Measurements from ENCODE around the gene TNFSF11. TPM values are rescaled to one million over a fixed set of nuclear protein-coding genes. Genes with fewer than 3 reads are reported as not detected.

TNFSF11 gene
- total and polyA plus RNA-seq, 2 experiments from 2014 or later = 9.9 TPM

DNA sequence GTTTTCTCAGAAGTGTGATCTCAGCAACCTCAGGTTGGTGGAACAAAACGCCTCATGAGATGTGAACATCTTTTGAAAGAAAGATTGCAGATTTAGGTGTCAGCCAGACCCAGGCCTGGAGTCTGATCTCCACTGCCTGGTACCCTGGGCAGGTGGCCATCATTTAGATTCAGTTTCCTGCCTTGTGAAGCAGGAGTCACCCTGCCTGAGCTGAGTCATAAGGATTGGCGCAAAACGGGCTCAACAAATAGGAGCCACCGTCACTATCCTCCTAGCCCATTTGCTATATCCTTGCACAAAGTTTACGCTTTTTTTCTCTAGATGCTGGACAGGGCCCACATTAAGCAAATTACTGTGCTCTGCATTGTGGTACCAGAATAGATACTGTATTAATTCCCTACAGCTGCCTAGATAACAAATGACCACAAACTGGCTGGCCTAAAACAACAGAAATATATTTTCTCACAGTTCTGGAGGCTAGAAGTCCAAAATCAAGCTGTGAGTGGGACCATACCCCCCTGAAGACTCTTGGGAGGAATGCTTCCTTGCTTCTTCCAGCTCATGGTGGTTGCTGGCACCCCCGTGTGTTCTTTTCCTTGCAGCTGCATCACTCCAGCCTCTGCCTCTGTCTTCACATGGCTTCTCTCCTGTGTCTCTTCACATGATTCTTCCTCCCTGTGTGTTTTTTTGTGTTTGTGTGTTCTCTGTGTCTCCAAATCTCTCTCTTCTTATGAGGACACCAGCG is 38.2 kb downstream of the TNFSF11 start:
- no peaks in the 10 kb centered on the region for H3K9me3 Mint-ChIP-seq
- no peak overlapping the region for H3K27ac Mint-ChIP-seq
- TF ChIP-seq, protein P1, sequence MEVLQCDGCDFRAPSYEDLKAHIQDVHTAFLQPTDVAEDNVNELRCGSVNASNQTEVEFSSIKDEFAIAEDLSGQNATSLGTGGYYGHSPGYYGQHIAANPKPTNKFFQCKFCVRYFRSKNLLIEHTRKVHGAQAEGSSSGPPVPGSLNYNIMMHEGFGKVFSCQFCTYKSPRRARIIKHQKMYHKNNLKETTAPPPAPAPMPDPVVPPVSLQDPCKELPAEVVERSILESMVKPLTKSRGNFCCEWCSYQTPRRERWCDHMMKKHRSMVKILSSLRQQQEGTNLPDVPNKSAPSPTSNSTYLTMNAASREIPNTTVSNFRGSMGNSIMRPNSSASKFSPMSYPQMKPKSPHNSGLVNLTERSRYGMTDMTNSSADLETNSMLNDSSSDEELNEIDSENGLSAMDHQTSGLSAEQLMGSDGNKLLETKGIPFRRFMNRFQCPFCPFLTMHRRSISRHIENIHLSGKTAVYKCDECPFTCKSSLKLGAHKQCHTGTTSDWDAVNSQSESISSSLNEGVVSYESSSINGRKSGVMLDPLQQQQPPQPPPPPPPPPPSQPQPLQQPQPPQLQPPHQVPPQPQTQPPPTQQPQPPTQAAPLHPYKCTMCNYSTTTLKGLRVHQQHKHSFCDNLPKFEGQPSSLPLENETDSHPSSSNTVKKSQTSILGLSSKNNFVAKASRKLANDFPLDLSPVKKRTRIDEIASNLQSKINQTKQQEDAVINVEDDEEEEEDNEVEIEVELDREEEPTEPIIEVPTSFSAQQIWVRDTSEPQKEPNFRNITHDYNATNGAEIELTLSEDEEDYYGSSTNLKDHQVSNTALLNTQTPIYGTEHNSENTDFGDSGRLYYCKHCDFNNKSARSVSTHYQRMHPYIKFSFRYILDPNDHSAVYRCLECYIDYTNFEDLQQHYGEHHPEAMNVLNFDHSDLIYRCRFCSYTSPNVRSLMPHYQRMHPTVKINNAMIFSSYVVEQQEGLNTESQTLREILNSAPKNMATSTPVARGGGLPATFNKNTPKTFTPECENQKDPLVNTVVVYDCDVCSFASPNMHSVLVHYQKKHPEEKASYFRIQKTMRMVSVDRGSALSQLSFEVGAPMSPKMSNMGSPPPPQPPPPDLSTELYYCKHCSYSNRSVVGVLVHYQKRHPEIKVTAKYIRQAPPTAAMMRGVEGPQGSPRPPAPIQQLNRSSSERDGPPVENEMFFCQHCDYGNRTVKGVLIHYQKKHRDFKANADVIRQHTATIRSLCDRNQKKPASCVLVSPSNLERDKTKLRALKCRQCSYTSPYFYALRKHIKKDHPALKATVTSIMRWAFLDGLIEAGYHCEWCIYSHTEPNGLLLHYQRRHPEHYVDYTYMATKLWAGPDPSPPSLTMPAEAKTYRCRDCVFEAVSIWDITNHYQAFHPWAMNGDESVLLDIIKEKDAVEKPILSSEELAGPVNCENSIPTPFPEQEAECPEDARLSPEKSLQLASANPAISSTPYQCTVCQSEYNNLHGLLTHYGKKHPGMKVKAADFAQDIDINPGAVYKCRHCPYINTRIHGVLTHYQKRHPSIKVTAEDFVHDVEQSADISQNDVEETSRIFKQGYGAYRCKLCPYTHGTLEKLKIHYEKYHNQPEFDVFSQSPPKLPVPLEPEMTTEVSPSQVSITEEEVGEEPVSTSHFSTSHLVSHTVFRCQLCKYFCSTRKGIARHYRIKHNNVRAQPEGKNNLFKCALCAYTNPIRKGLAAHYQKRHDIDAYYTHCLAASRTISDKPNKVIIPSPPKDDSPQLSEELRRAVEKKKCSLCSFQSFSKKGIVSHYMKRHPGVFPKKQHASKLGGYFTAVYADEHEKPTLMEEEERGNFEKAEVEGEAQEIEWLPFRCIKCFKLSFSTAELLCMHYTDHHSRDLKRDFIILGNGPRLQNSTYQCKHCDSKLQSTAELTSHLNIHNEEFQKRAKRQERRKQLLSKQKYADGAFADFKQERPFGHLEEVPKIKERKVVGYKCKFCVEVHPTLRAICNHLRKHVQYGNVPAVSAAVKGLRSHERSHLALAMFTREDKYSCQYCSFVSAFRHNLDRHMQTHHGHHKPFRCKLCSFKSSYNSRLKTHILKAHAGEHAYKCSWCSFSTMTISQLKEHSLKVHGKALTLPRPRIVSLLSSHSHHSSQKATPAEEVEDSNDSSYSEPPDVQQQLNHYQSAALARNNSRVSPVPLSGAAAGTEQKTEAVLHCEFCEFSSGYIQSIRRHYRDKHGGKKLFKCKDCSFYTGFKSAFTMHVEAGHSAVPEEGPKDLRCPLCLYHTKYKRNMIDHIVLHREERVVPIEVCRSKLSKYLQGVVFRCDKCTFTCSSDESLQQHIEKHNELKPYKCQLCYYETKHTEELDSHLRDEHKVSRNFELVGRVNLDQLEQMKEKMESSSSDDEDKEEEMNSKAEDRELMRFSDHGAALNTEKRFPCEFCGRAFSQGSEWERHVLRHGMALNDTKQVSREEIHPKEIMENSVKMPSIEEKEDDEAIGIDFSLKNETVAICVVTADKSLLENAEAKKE (CRISPR knock-in tag; IDR thresholded peaks at IDR 0.05) = no peak
- TF ChIP-seq, protein P2, sequence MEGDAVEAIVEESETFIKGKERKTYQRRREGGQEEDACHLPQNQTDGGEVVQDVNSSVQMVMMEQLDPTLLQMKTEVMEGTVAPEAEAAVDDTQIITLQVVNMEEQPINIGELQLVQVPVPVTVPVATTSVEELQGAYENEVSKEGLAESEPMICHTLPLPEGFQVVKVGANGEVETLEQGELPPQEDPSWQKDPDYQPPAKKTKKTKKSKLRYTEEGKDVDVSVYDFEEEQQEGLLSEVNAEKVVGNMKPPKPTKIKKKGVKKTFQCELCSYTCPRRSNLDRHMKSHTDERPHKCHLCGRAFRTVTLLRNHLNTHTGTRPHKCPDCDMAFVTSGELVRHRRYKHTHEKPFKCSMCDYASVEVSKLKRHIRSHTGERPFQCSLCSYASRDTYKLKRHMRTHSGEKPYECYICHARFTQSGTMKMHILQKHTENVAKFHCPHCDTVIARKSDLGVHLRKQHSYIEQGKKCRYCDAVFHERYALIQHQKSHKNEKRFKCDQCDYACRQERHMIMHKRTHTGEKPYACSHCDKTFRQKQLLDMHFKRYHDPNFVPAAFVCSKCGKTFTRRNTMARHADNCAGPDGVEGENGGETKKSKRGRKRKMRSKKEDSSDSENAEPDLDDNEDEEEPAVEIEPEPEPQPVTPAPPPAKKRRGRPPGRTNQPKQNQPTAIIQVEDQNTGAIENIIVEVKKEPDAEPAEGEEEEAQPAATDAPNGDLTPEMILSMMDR (conservative IDR thresholded peaks at IDR 0.05; ENCODE audit: low read depth in 2 of 2) = no peak; a peak in 1 of 4 replicates
- TF ChIP-seq, protein P3, sequence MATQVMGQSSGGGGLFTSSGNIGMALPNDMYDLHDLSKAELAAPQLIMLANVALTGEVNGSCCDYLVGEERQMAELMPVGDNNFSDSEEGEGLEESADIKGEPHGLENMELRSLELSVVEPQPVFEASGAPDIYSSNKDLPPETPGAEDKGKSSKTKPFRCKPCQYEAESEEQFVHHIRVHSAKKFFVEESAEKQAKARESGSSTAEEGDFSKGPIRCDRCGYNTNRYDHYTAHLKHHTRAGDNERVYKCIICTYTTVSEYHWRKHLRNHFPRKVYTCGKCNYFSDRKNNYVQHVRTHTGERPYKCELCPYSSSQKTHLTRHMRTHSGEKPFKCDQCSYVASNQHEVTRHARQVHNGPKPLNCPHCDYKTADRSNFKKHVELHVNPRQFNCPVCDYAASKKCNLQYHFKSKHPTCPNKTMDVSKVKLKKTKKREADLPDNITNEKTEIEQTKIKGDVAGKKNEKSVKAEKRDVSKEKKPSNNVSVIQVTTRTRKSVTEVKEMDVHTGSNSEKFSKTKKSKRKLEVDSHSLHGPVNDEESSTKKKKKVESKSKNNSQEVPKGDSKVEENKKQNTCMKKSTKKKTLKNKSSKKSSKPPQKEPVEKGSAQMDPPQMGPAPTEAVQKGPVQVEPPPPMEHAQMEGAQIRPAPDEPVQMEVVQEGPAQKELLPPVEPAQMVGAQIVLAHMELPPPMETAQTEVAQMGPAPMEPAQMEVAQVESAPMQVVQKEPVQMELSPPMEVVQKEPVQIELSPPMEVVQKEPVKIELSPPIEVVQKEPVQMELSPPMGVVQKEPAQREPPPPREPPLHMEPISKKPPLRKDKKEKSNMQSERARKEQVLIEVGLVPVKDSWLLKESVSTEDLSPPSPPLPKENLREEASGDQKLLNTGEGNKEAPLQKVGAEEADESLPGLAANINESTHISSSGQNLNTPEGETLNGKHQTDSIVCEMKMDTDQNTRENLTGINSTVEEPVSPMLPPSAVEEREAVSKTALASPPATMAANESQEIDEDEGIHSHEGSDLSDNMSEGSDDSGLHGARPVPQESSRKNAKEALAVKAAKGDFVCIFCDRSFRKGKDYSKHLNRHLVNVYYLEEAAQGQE (IDR thresholded peaks at IDR 0.05; ENCODE audit: unreplicated experiment) = no peak
- Histone ChIP-seq H3K27ac (ENCODE audit: low read depth) (no peak overlapping the region), H3K4me2 (no peak overlapping the region), H3K9me2 (ENCODE audit: insufficient read depth) (peaks cover 4% of the 10 kb centered on the region; the same call in 1 of the 2 replicates), H3K36me3 (ENCODE audit: insufficient read depth) (no peaks in the 10 kb centered on the region), H3K4me1 (ENCODE audit: insufficient read depth) (peaks cover 5% of the 10 kb centered on the region), H3F3A (replicated peaks; ENCODE audit: low read depth) (no peaks in the 10 kb centered on the region), H4K20me1 (replicated peaks; ENCODE audit: insufficient read depth) (no peaks in the 10 kb centered on the region; the same call in 1 of the 2 replicates), H3K4me3 (no peak overlapping the region), H3K27me3 (ENCODE audit: insufficient read depth) (no peaks in the 10 kb centered on the region), H3K79me2 (replicated peaks; ENCODE audit: insufficient read depth) (no peaks in the 10 kb centered on the region), H2AFZ (no peak overlapping the region)
- no peak for ATAC-seq
- H3K4me3 Mint-ChIP-seq = no peak overlapping the region
- no peaks in the 10 kb centered on the region; the same call in 2 of the 3 replicates for H3K36me3 Mint-ChIP-seq (ENCODE audit: low read depth)
- no peak for DNase-seq (ENCODE audit: low spot score)
- H3K27me3 Mint-ChIP-seq (ENCODE audit: insufficient read depth, low read depth, poor library complexity) = peaks cover 5% of the 10 kb centered on the region
- peaks cover 5% of the 10 kb centered on the region for H3K4me1 Mint-ChIP-seq
